ENCODE data around the gene ITGA2B. TPM values are rescaled to one million over a fixed set of nuclear protein-coding genes. Genes with fewer than 3 reads are reported as not detected.
A peak's percentile ranks its signal among the peaks of the same experiment; 100 is the strongest.

The ITGA2B gene
- total and polyA plus RNA-seq, 2 of the 13 experiments (the other 11 are each of a cell fraction or from before 2014, with no cell fraction given) = 0.38 to 1.1 TPM

- TF ChIP-seq ZNF609 (CRISPR knock-in tag; IDR thresholded peaks at IDR 0.05; ENCODE audit: borderline replicate concordance) = 0 out of 2 replicates have a peak, but pooled peaks have one; percentile 25
- TF ChIP-seq ZNF331 (CRISPR knock-in tag; IDR thresholded peaks at IDR 0.05) = 0 out of 2 replicates have a peak, but pooled peaks have one; percentile 16
- TF ChIP-seq PHF5A (CRISPR knock-in tag; IDR thresholded peaks at IDR 0.05; ENCODE audit: low read depth, unreplicated experiment) = no peak
- 0 out of 2 replicates have a peak, but pooled peaks have one; percentile 2 for TF ChIP-seq CREM (IDR thresholded peaks at IDR 0.05)
- TF ChIP-seq CREM (CRISPR knock-in tag; IDR thresholded peaks at IDR 0.05) = no peak
- TF ChIP-seq TMF1 (CRISPR knock-in tag; IDR thresholded peaks at IDR 0.05; ENCODE audit: low read depth) = no peak
- peak; percentile 47 for TF ChIP-seq AGO1 (IDR thresholded peaks at IDR 0.05; ENCODE audit: low read depth, low read length, poor library complexity, severe bottlenecking)
- TF ChIP-seq RFXANK (CRISPR knock-in tag; IDR thresholded peaks at IDR 0.05) = no peak
- TF ChIP-seq, protein P1, sequence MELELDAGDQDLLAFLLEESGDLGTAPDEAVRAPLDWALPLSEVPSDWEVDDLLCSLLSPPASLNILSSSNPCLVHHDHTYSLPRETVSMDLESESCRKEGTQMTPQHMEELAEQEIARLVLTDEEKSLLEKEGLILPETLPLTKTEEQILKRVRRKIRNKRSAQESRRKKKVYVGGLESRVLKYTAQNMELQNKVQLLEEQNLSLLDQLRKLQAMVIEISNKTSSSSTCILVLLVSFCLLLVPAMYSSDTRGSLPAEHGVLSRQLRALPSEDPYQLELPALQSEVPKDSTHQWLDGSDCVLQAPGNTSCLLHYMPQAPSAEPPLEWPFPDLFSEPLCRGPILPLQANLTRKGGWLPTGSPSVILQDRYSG (CRISPR knock-in tag; IDR thresholded peaks at IDR 0.05) = no peak
- TF ChIP-seq ZSCAN22 (CRISPR knock-in tag; IDR thresholded peaks at IDR 0.05) = no peak
- no peak for TF ChIP-seq ZNF530 (CRISPR knock-in tag; IDR thresholded peaks at IDR 0.05; ENCODE audit: low read depth)
- TF ChIP-seq RFXAP (CRISPR knock-in tag; IDR thresholded peaks at IDR 0.05; ENCODE audit: borderline replicate concordance) = no peak
- TF ChIP-seq, protein P2, sequence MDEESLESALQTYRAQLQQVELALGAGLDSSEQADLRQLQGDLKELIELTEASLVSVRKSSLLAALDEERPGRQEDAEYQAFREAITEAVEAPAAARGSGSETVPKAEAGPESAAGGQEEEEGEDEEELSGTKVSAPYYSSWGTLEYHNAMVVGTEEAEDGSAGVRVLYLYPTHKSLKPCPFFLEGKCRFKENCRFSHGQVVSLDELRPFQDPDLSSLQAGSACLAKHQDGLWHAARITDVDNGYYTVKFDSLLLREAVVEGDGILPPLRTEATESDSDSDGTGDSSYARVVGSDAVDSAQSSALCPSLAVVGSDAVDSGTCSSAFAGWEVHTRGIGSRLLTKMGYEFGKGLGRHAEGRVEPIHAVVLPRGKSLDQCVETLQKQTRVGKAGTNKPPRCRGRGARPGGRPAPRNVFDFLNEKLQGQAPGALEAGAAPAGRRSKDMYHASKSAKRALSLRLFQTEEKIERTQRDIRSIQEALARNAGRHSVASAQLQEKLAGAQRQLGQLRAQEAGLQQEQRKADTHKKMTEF (CRISPR knock-in tag; IDR thresholded peaks at IDR 0.05) = no peak
- TF ChIP-seq NR3C1 (CRISPR knock-in tag; IDR thresholded peaks at IDR 0.05) = no peak
- no peak for TF ChIP-seq ZNF776 (CRISPR knock-in tag; IDR thresholded peaks at IDR 0.05)
- TF ChIP-seq ZNF343 (CRISPR knock-in tag; IDR thresholded peaks at IDR 0.05) = no peak
- peak; percentile 67; the same call in 1 of the 2 replicates for TF ChIP-seq ZNF446 (CRISPR knock-in tag; IDR thresholded peaks at IDR 0.05)
- no peak for TF ChIP-seq JDP2 (CRISPR knock-in tag; IDR thresholded peaks at IDR 0.05; ENCODE audit: borderline replicate concordance)
- TF ChIP-seq ZNF572 (CRISPR knock-in tag; IDR thresholded peaks at IDR 0.05) = no peak
- TF ChIP-seq GTF3A (CRISPR knock-in tag; conservative IDR thresholded peaks at IDR 0.05) = no peak
- TF ChIP-seq POLR2AphosphoS2 (IDR thresholded peaks at IDR 0.05; ENCODE audit: low read depth, low read length) = no peak
Observed at GRCh38 chr17:44345454-44346026, 43.9 kb downstream of the ITGA2B start (continued).
